PC-9 (cell line): ENCODE results near the gene PRKAG2. TPM values are rescaled to one million over a fixed set of nuclear protein-coding genes. Genes with fewer than 3 reads are reported as not detected.
"Not testable (repeated sequence)": the region's sequence is repeated elsewhere in the genome, so short reads cannot be mapped to it uniquely, and the experiment has no call there.

Source experiments
- BruUV-seq: library from RNA; stranded (reverse); fragments of 400-500 nt; replicated peaks from 2 replicates; lab custom pipeline; 2021; lab: Mats Ljungman, UMichigan
- CTCF ChIA-PET: fragments of 300-600 bp; sonication (Branson Sonifier 250); formaldehyde crosslinking; loops from one replicate; lab custom pipeline; 2022; ENCODE audit warnings: antibody characterized with exemption; lab: Charles Lee
- POLR2A ChIA-PET: fragments of 300-600 bp; sonication (Branson Sonifier 250); formaldehyde crosslinking; loops from one replicate; lab custom pipeline; 2022; ENCODE audit warnings: antibody characterized with exemption; ENCODE audit not compliant: unreplicated experiment; lab: Charles Lee
- DNase-seq, 2 experiments: peaks; one replicate each; pipeline versions ENCODE4 v3.0.0 to v3.0.0-alpha.2; 2015 to 2022; ENCODE audit warnings: mixed read lengths in 1 of 2
- H2AFZ ChIP-seq: fragments of 200-600 bp; sonication (generic); 2 replicates; pipeline ENCODE4 v1.8.1; 2017; ENCODE audit warnings: antibody characterized with exemption
- H3F3A ChIP-seq: fragments of 200-600 bp; sonication (generic); 2 replicates; pipeline ENCODE4 v1.8.1; 2017; ENCODE audit warnings: antibody characterized with exemption, mild to moderate bottlenecking, low read depth; ENCODE audit not compliant: insufficient read depth
- H3K27ac ChIP-seq: fragments of 200-600 bp; sonication (generic); 2 replicates; pipeline ENCODE4 v1.6.1; 2016; ENCODE audit warnings: mixed run types
- H3K27me3 ChIP-seq: fragments of 200-600 bp; sonication (generic); 2 replicates; pipeline ENCODE4 v1.6.1; 2016; ENCODE audit warnings: low read depth, mixed run types; ENCODE audit not compliant: insufficient read depth
- H3K36me3 ChIP-seq: fragments of 200-600 bp; sonication (generic); 2 replicates; pipeline ENCODE4 v1.6.1; 2016; ENCODE audit warnings: low read depth, mixed run types
- H3K4me1 ChIP-seq: fragments of 200-600 bp; sonication (generic); replicated peaks from 2 replicates; pipeline ENCODE4 v1.6.1; 2016; ENCODE audit warnings: mixed run types; ENCODE audit not compliant: insufficient read depth
- H3K4me2 ChIP-seq: fragments of 200-600 bp; sonication (generic); 2 replicates; pipeline ENCODE4 v1.6.1; 2017; ENCODE audit warnings: mixed run types
- H3K4me3 ChIP-seq: fragments of 200-600 bp; sonication (generic); 2 replicates; pipeline ENCODE4 v1.6.1; 2016; ENCODE audit warnings: mixed run types
- H3K79me2 ChIP-seq: fragments of 200-600 bp; sonication (generic); 2 replicates; pipeline ENCODE4 v1.6.1; 2017; ENCODE audit warnings: low read depth, mixed run types
- H3K9me2 ChIP-seq: fragments of 200-600 bp; sonication (generic); 2 replicates; pipeline ENCODE4 v1.8.1; 2017; ENCODE audit warnings: mild to moderate bottlenecking; ENCODE audit not compliant: insufficient read depth
- H3K9me3 ChIP-seq: fragments of 200-600 bp; sonication (generic); 2 replicates; pipeline ENCODE4 v1.8.1; 2016; ENCODE audit warnings: low read depth; ENCODE audit not compliant: insufficient read depth
- H4K20me1 ChIP-seq: fragments of 200-600 bp; sonication (generic); 2 replicates; pipeline ENCODE4 v1.8.1; 2017; ENCODE audit not compliant: insufficient read depth
- CTCF ChIP-seq: fragments of 200-600 bp; sonication (generic); conservative IDR thresholded peaks from 2 replicates; pipeline ENCODE4 v1.6.1; 2017; ENCODE audit warnings: mixed run types, antibody characterized with exemption, mild to moderate bottlenecking, moderate library complexity
- EZH2 ChIP-seq: fragments of 200-600 bp; sonication (generic); IDR thresholded peaks from 2 replicates; pipeline ENCODE4 v1.8.0; 2017; ENCODE audit warnings: antibody characterized with exemption, low read depth
- intact Hi-C: fragments of 100-400 bp; cut with micrococcal nuclease; formaldehyde crosslinking; loops from one replicate; pipeline ENCODE4 v1.10.0; 2022; ENCODE audit not compliant: unreplicated experiment
- total RNA-seq: library from RNA; stranded (reverse); gene quantifications from 2 replicates; pipeline ENCODE4 v1.2.3, GENCODE V29; 2021

PRKAG2 gene
- total RNA-seq, 1 experiment from 2014 or later, result 37.3 TPM

GRCh38 chr7:151880688-151881087 lies 3.8 kb upstream of the PRKAG2 start:
- POLR2A ChIA-PET, result no interaction called here
- Histone ChIP-seq H3K27ac (no peak overlapping the region), H3K36me3 (no peaks in the 10 kb centered on the region), H3K79me2 (no peaks in the 10 kb centered on the region), H3F3A (no peaks in the 10 kb centered on the region), H3K27me3 (peaks cover 42% of the 10 kb centered on the region), H3K4me3 (no peak overlapping the region), H2AFZ (no peak overlapping the region), H3K4me1 (no peaks in the 10 kb centered on the region), H3K9me2 (no peaks in the 10 kb centered on the region), H4K20me1 (no peaks in the 10 kb centered on the region), H3K9me3 (no peaks in the 10 kb centered on the region), H3K4me2 (no peak overlapping the region)
- TF ChIP-seq EZH2 (no peak), CTCF (no peak)
- CTCF ChIA-PET, result no interaction called here
- no TSS peak for BruUV-seq
- no peak for DNase-seq
- intact Hi-C loops, result no loop called here

- intact Hi-C loops, result loop anchor here (2.0 to 10.0 kb wide), 3 partner anchors 54 to 303 kb away; no protein-coding TSS in a partner anchor
- DNase-seq, result no peak
- Histone ChIP-seq H4K20me1 (no peaks in the 10 kb centered on the region), H3K9me2 (no peaks in the 10 kb centered on the region), H3K27ac (no peak overlapping the region), H3K9me3 (no peaks in the 10 kb centered on the region), H3K4me1 (peaks cover 6% of the 10 kb centered on the region; the same call in 1 of the 2 replicates), H3F3A (peaks cover 9% of the 10 kb centered on the region; the same call in 1 of the 2 replicates), H3K4me3 (no peak overlapping the region), H2AFZ (no peak overlapping the region), H3K4me2 (peak overlapping the region; percentile 92; the same call in 1 of the 2 replicates), H3K27me3 (peaks cover 16% of the 10 kb centered on the region), H3K36me3 (no peaks in the 10 kb centered on the region), H3K79me2 (no peaks in the 10 kb centered on the region)
- BruUV-seq, result no TSS peak
- ChIA-PET POLR2A (no interaction called here), CTCF (no interaction called here)
- TF ChIP-seq CTCF (no peak), EZH2 (no peak)
These were observed 1.3 kb upstream of the PRKAG2 start for GRCh38 chr7:151877911-151878835.

GRCh38 chr7:151875942-151876898 lies 695 bp downstream of the PRKAG2 start:
- Histone ChIP-seq H3K4me1 (peaks cover 6% of the 10 kb centered on the region; the same call in 1 of the 2 replicates), H3K79me2 (no peaks in the 10 kb centered on the region), H3K9me3 (no peaks in the 10 kb centered on the region), H3K9me2 (no peaks in the 10 kb centered on the region), H2AFZ (peak overlapping the region; percentile 89), H3K4me2 (peak overlapping the region; percentile 92), H3K27ac (no peak overlapping the region), H3K36me3 (no peaks in the 10 kb centered on the region), H3K4me3 (peak overlapping the region; percentile 65), H3F3A (peaks cover 9% of the 10 kb centered on the region; the same call in 1 of the 2 replicates), H3K27me3 (peaks cover 5% of the 10 kb centered on the region; the same call in 1 of the 2 replicates), H4K20me1 (no peaks in the 10 kb centered on the region)
- intact Hi-C loops, result loop anchor here (1.0 to 10.0 kb wide), 6 partner anchors 56 to 301 kb away; partner anchors contain the start of gene GALNT11
- DNase-seq, result peak in 1 of 2 experiments; percentile 61
- no peak for TF ChIP-seq CTCF
- no peak for TF ChIP-seq EZH2
- no TSS peak for BruUV-seq
- ChIA-PET CTCF (interaction anchor here (0.5 to 1.0 kb wide), 3 partner anchors 56 to 154 kb away, joined by 3 to 4 read pairs (median 4); no protein-coding TSS in a partner anchor), POLR2A (no interaction called here)

- DNase-seq, CTCF ChIA-PET, H3K79me2 ChIP-seq, H3K9me2 ChIP-seq, H3K27ac ChIP-seq, H3K4me1 ChIP-seq, H4K20me1 ChIP-seq, H3K9me3 ChIP-seq, H3F3A ChIP-seq, BruUV-seq, POLR2A ChIA-PET, H2AFZ ChIP-seq, H3K36me3 ChIP-seq: not testable (repeated sequence)
- H3K27me3 ChIP-seq, result peaks cover 13% of the 10 kb centered on the region
- H3K4me2 ChIP-seq, result peak overlapping the region; percentile 92
- peak overlapping the region; percentile 65; the same call in 1 of the 2 replicates for H3K4me3 ChIP-seq
- intact Hi-C loops, result loop anchor here (2.0 to 10.0 kb wide), 3 partner anchors 56 to 562 kb away; no protein-coding TSS in a partner anchor
These were observed 2.4 kb downstream of the PRKAG2 start for GRCh38 chr7:151874479-151874878.
